Dedifferentiated amniotic fluid mesenchymal stem cell (primary cell): ENCODE results near the gene FKBP6.
"Not testable (repeated sequence)": the region's sequence is repeated elsewhere in the genome, so short reads cannot be mapped to it uniquely, and the experiment has no call there.

Source experiments
- DNase-seq: peaks from one replicate; pipeline ENCODE4 v3.0.0-alpha.2; 2016; ENCODE audit errors: extremely low spot score

Gene FKBP6

GRCh38 chr7:73327922-73328321, at the start of gene FKBP6, which contains the start of gene TRIM50:
Gene FKBP6, plus strand, starts transcription at chr7:73328161. Its CDS starts 268 bp downstream, at chr7:73328429.
Gene TRIM50, minus strand, starts transcription at chr7:73328082. Its CDS starts 3,295 bp downstream, at chr7:73324787.
- not testable (repeated sequence) for DNase-seq

GRCh38 chr7:73297235-73297634, 30.7 kb upstream of the FKBP6 start:
- DNase-seq = not testable (repeated sequence)

GRCh38 chr7:73297706-73298105, 30.3 kb upstream of the FKBP6 start:
- DNase-seq = not testable (repeated sequence)

- DNase-seq = not testable (repeated sequence)
Measured at GRCh38 chr7:73299812-73300211, 28.1 kb upstream of the FKBP6 start.

- DNase-seq = not testable (repeated sequence)
Measured at GRCh38 chr7:73301108-73301507, 26.9 kb upstream of the FKBP6 start.

GRCh38 chr7:73302846-73303245, 25.1 kb upstream of the FKBP6 start:
- DNase-seq = not testable (repeated sequence)

GRCh38 chr7:73303546-73303945, 24.4 kb upstream of the FKBP6 start:
- DNase-seq = no peak

GRCh38 chr7:73304071-73304470, 23.9 kb upstream of the FKBP6 start:
- no peak for DNase-seq

- not testable (repeated sequence) for DNase-seq
Measured at GRCh38 chr7:73304612-73305387, 23.2 kb upstream of the FKBP6 start.

- no peak for DNase-seq
Measured at GRCh38 chr7:73307436-73307835, 20.5 kb upstream of the FKBP6 start.

GRCh38 chr7:73308074-73308664, 19.8 kb upstream of the FKBP6 start:
- no peak for DNase-seq

- DNase-seq = no peak
Measured at GRCh38 chr7:73308665-73309214, 19.2 kb upstream of the FKBP6 start, which contains the start of gene NSUN5. Gene NSUN5, minus strand, starts transcription at chr7:73308826. Its CDS starts 36 bp downstream, at chr7:73308790.

- not testable (repeated sequence) for DNase-seq
Measured at GRCh38 chr7:73311421-73311820, 16.5 kb upstream of the FKBP6 start.

GRCh38 chr7:73312831-73313520, 15.0 kb upstream of the FKBP6 start:
- DNase-seq = no peak

GRCh38 chr7:73313521-73313906, 14.4 kb upstream of the FKBP6 start:
- DNase-seq = no peak

- no peak for DNase-seq
Measured at GRCh38 chr7:73314271-73314670, 13.7 kb upstream of the FKBP6 start.

- no peak for DNase-seq
Measured at GRCh38 chr7:73316521-73316920, 11.4 kb upstream of the FKBP6 start.

GRCh38 chr7:73318656-73319204, 9.2 kb upstream of the FKBP6 start:
- not testable (repeated sequence) for DNase-seq

GRCh38 chr7:73319541-73319940, 8.4 kb upstream of the FKBP6 start:
- DNase-seq = not testable (repeated sequence)

GRCh38 chr7:73320009-73320408, 8.0 kb upstream of the FKBP6 start:
- DNase-seq = not testable (repeated sequence)

- not testable (repeated sequence) for DNase-seq
Measured at GRCh38 chr7:73323434-73324080, 4.4 kb upstream of the FKBP6 start.
